NCI-H1048 (cell line): Measurements from ENCODE around the gene IL1A.
"Not testable (repeated sequence)": the region's sequence is repeated elsewhere in the genome, so short reads cannot be mapped to it uniquely, and the experiment has no call there.

Experiments used
- DNase-seq: peaks from one replicate; lab custom pipeline; 2025; lab: John Stamatoyannopoulos, UW

The IL1A gene, protein sequence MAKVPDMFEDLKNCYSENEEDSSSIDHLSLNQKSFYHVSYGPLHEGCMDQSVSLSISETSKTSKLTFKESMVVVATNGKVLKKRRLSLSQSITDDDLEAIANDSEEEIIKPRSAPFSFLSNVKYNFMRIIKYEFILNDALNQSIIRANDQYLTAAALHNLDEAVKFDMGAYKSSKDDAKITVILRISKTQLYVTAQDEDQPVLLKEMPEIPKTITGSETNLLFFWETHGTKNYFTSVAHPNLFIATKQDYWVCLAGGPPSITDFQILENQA

DNA sequence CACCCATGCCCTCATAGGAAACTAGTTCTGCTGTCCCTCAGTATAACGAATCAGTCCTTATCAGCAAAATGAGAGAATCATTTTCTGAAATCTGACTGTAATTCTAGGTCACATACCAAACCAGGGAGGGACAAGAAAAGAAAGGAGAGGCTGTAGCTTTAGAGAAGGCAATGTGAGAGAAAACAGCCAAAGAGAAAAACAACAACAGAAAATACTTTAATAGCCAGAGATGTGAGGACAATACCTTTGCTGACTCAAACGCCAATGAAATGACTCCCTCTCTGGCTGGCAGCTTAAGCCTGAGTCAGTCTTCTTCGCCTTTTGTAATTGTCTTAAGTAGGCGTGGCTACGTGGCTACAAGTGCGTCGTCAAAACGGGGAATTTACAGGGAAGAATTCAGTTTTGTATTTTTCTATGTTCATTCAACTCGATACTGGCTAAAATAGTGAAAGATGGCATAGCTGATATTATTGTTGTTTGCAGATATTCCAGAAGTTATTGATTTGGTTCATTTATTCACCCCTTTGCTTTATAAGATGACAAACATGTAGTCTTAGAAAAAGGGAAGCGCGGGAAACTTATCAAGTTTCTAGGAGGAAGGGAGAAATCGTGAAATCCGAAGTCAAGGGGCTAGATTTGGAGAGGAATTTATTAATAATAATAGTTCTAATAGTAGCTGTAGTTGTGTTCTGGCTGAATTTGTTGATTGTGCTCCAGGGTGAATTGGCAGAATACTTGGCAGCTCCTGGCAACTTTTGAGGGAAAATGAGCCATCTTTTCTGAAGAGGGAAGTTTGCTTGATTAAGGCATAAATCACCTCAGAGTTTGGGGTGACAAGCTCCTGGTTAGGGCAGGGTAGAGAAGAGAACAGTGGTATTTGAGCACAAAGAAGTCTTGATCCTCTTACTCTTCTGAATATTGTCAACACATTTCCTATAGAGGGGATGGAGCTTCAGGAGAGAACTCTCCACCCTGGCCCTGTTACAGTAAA, at the start of gene IL1A:
IL1A (minus strand) TSS at position 295 of the 991 bp plus-strand sequence. CDS start 723 bp downstream, outside the sequence.
- DNase-seq = no peak

DNA sequence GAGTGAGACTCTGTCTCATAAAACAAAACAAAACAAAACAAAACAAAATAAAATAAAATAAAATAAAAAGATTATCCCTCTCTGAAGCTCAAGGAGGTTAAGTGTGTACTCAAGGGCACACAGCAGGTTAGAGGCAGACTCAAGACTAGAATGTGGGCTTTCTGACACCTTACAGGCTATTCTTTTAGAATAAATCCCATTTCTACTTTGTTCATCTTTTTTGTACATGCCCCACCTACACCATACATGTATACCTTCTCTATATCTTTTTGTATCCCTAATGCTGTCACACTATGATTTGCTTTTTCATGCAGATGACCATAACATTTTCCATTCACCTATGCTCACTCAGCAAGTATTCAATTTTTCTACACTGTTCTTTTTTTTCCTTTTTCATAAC, 49.7 kb upstream of the IL1A start:
- DNase-seq = no peak

DNA sequence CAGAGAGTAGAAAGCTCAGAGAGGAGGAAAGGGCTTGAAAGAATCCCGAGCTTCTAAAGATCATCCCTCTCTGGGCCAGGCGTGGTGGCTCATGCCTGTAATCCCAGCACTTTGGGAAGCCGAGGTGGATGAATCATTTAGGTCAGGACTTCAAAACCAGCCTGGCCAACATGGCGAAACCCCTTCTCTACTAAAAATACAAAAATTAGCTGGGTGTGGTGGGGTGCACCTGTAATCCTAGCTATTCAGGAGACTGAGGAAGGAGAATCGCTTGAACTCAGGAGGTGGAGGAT, 49.3 kb upstream of the IL1A start:
- not testable (repeated sequence) for DNase-seq

DNA sequence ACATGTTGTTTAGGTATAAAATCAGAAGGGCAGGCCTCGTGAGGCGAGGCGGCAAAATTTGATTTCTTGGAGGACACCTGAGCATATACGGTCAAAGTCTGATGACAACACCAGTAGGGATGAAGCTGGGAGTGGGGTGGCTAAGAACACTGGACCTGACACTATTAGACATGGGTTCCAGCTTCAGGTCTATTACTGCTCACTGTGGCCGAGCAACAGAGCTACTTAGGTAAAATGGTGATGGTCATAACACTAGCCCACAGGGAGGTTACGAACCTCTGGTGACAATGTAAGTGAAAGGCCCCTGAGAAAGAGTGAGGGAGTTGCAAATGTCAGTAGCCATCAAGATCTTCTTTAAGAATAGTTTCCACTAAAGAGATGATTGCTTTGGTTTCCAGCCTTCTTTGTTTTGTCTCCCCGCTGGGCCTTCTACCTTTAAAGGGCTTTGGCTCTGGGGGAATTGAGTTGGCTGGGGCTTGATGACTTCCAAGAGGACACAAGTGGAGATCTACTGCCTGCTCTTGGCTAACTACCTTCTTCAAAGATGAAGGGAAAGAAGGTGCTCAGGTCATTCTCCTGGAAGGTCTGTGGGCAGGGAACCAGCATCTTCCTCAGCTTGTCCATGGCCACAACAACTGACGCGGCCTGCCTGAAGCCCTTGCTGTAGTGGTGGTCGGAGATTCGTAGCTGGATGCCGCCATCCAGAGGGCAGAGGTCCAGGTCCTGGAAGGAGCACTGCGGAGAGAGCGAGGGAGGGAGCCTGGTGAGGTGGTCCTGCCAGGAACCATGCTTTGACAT, 48.7 kb upstream of the IL1A start:
- no peak for DNase-seq

DNA sequence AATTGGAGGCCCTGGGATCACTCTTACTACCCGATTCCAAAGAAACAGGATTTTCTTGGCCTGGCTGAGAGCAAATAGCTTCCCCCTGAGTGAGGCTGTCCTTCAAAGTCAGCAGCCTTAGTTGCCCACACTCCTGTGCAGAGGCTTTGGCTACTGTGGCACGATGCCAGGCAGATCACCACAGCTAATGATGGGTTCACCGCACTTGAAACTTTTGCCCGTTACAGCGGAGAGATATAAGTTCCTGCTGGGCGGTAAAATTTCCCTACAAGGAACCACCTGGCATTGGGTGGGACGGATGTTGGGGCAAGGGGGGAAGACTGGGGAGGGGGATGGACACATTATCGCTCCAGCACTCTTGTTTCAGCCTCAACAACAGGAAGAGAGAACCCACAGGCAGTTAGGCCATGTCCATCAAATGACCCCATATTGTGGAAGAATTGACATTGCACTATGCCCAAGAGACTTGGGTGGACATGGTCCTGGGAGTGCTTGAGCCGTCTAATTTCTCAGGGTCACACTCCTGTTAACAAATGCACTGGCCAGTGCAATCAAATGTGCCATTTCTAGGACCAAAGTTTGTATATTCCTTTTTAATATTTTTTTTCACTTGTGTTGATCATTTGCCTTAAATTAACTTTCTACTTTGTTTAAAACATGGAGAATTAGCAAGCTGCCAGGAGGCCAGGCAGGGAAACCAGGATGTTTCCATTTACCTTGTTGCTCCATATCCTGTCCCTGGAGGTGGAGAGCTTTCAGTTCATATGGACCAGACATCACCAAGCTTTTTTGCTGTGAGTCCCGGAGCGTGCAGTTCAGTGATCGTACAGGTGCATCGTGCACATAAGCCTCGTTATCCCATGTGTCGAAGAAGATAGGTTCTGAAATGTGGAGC, 47.9 kb upstream of the IL1A start:
- no peak for DNase-seq

DNA sequence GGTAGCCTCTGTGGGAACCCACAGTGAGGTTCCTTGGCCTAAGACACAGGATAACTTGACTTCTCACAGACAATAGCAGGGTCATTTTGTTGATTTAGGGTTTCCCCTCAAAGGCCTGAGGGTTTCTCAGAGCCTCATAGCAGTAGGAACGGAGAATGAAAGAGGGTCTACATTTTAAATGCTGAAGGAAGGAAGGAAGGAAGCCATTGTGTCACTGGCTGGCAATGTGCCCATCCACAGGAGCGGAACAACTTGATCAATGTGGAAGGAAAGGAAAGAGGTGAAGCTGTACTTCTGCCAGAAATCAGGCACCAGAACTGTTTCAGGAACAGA, 47.2 kb upstream of the IL1A start:
- DNase-seq = no peak

DNA sequence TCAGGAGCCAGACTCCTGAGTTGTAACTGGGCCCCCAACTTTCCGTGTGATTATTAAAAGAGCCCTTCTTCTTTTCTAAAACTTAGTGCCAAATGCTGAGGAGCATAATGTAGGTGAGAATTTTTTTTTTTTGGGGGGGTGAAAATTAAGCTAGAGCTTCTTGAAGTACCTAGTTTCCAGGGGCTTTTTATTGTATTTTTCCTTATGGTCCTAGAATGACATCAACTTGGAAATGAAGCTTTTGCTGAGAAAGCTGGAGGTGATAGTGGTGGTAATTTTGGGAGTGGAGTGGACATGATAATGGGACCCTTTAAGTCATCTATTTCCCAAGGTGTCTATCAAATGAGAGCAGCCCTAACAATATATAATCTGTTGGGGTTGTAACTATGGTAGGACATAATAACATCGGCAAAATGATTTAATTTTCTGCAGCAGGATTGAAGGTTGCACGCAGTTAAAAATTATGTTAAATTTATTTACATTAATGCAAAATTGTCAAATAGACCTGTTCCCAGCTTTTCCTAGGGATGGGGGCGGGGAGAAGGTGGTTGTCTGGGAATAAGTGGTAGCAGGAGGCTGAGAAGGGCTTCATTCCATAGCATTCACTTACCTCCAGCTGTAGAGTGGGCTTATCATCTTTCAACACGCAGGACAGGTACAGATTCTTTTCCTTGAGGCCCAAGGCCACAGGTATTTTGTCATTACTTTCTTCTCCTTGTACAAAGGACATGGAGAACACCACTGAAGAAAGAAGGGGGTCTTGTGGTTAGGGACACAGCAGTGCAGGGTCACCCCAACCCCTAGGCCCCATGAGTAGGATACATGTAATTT, 46.6 kb upstream of the IL1A start:
- DNase-seq = no peak

DNA sequence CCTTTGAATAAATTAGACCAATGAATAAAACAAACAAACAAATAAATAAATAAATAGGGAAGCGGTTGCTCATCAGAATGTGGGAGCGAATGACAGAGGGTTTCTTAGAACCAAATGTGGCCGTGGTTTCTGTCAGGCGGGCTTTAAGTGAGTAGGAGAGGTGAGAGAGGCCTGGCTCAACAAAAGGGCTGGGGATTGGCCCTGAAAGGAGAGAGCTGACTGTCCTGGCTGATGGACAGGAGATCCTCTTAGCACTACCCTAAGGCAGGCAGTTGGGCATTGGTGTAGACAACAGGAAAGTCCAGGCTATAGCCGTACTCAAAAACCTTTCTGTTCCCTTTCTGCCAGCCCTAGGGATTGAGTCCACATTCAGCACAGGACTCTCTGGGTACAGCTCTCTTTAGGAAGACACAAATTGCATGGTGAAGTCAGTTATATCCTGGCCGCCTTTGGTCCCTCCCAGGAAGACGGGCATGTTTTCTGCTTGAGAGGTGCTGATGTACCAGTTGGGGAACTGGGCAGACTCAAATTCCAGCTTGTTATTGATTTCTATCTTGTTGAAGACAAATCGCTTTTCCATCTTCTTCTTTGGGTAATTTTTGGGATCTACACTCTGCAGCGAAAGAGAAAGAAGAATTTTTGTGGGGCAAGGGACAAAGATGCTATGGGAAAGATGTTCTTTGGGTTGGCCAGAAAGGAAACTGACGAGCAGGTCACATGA, 45.8 kb upstream of the IL1A start:
- no peak for DNase-seq

DNA sequence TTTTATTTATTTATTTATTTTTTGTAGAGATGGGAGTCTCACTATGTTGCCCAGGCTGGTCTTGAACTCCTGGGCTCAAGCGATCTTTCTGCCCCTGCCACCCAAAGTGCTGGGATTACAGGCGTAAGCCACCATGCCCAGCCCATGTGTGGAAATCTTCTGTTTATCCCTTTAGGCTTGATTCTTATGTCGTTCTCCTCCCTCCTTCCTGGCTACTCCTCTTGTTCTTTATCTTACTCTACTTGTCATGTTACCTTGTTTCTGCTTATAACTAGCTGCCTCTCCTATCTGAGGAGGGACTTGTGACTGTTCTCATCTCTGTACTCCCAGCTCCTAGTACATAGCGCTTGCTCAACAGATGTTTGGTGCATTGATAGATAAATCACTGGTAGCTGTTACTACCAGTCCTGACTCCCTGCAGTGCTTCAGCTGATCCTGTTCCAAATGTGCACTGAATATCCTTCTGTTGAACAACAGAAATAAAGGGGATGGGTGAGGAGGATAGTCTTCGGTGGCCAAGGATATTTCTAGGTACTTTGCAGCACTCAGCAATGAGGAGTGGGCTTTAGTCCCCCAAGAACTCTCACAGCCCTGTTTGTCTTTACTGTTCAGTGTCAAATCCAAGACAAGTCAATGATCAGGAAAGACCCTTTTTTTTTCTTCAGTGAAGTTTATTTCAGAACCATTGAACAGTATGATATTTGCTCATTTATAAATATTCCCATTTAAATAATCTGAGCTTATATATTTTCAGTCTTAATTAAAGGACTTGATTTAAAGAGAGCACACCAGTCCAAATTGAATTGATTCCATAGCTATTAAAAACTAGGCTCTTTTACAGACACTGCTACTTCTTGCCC, 45.0 kb upstream of the IL1A start:
- DNase-seq = no peak

DNA sequence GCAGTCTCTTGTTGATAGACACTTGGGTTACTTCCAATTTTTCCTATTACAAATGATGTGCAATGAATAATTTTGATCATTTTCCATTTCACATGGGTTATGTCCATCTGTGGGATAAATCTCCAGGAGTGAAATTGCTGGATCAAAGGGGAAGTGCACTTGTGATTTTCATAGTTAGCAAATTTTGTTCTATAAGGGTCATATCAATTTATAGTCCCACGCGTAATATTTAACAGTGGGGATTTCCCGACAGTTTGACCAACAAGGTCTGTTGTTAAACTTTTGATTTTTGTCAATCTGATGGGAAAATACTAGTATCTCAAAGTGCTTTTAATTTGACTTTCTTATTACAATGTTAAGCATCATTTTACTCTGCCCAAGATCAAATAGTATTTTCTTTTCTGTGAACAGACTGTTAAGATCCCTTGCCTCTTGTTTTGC, 44.0 kb upstream of the IL1A start:
- no peak for DNase-seq

DNA sequence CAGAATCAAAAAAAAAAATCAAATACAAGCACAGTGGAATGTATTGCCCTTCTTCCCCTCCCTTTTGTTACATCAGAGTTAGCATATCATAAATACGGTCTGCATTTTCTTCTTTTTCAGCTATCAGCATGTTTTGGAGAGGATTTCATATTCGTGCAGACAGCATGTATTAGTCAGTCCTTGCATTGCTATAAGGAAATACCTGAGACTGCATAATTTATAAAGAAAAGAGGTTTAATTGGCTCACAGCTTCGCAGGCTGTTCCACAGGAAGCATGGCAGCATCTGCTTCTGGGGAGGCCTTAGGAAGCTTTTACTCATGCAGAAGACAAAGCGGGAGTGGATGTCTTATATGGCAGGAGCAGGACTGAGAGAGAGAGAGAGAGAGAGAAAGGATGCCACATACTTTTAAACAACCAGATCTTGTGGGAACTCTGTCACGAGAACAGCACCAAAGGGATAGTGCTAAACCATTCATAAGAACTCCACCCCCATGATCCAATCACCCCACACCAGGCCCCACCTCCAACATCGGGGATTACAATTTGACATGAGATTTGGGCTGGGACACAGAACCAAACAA, 43.4 kb upstream of the IL1A start:
- DNase-seq = no peak

DNA sequence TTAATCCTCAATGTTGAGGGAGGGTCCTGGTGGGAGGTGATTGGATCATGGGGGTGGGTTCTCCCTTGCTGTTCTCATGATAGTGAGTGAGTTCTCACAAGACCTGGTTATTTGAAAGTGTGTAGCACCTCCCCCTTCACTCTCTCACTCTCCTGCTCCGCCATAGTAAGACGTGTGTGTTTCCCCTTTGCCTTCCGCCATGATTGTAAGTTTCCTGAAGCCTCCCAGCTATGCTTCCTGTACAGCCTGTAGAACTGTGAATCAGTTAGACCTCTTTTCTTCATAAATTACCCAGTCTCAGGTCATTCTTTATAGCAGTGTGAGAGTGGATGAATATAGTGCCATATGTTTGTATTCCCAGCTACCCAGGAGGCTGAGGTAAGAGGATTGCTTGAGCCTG, 42.7 kb upstream of the IL1A start:
- DNase-seq = no peak

DNA sequence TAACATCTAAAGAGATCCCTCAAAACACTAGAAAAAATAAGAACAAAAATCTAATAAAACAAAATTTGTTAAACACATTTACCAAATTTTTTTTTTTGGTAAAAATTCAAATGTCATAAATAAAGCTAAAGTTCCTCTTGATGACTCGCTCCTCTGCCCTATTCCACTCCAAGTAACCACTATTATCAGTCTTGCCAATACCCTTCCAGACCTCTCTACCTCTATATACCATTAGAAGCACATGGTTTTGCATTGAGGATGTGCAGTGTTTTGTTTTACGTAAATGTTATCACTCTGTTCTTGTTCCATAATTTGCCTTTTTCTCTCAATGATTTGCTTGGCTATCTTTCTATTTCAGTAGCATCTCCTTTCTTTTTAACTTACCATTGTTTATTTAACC, 41.4 kb upstream of the IL1A start:
- DNase-seq = no peak

DNA sequence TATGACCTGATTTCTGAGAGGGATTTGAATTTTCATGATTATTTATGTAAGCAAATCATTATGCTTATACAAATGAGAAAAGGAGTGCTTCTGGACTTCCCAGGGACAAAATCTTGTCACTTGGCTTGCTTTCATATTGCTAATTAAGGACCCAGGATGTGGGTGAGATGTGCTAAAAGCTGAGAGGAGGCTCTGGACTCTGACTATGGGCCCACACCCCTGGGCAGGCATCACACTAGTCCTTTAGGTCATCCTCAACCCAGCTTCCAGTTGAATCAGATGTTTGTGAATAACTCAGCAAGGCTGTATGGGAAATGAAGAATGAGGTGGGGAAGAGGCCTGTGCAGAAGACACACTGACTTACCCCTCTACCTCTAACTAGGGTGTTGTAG, 40.4 kb upstream of the IL1A start:
- DNase-seq = no peak

DNA sequence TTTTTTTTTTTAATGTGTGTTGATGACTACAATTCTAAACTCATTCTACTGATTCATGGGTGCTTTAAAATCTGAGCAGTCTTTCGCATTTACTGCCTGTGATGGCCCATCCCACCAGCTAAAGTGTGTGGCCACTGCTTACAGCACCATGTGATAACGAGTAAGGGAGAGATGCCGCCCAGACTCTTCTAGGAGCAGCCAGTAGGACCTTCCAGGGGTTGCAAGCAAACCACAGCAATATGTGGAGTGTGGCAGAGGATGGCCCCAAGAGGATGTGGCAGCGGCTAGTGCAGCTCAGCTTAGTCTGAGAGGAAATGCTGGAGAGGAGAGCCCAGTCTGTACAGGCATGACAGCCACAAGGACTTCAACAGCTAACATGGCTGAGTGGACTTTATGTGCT, 37.4 kb upstream of the IL1A start:
- DNase-seq = no peak

DNA sequence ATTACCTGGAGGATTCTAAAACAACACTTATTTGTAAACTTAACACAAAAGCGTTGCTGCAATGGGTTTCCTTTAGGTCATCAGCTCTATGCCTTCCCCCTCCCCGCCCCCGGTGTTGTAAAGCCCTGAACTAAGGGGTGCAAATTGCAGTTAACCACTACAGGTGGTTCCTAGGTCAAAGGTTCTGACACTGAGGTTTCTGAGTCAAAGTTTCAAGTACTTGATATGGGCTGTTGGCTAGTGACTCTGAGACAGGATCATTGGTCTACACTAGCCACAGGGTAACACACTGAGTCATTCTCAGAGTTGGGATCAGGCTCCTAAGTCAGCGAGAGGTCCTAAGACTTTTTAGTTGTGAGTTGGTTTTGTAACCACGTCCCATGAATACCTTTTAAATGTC, 36.8 kb upstream of the IL1A start:
- no peak for DNase-seq

DNA sequence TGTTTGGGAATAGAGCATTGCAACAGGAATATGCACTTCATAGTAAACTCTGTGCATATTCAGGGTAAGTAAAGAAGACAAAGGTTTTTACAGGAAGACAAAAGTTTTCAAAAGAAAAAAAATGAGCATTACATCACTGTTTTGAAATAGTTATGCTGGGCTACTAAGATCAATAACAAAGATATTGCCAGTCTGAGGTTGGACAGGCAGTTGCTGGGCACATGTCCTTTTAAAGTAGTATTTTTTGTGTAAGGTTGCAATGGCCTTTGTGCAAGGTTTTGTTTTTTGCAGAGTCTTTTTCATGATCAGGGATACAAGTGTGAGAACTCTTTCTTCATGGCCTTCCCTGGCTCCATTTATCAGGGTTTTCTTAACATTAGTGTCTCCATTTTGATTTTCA, 36.0 kb upstream of the IL1A start:
- no peak for DNase-seq

DNA sequence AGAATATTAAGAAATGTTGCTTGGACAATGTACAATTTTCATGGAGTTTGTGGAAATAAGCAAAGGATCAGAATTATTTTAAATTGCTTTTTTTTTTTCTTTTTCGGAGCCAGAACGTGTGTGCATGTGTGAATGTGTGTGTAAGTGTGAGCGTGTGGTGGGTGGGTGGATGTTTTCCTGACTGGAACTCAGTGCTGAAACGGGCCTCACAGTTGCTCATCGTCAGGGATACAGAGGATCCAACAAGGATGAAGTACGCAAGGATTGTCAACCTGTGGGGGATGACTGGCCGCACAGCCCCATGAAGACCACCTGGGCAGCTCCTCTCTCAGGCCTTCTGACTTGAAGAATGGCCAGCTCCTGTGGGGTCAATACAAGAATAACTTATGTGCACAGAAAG, 34.8 kb upstream of the IL1A start:
- DNase-seq = no peak
